PFSK-1 (cell line): ENCODE measurements around the gene RMDN3.

Experiments
- POLR2AphosphoS5 ChIP-seq: IDR thresholded peaks from 2 replicates; pipeline ENCODE4 v1.6.1; 2012; ENCODE audit warnings: low read depth, mild to moderate bottlenecking, control low read depth, low read length, moderate library complexity
- TAF1 ChIP-seq: IDR thresholded peaks from 2 replicates; pipeline ENCODE4 v1.6.1; 2012; ENCODE audit warnings: low read length, control low read depth, borderline replicate concordance; ENCODE audit not compliant: insufficient read depth

GRCh38 chr15:40716165-40716564 lies 38.9 kb downstream of the RMDN3 start:
- no peak for TF ChIP-seq POLR2AphosphoS5
- TF ChIP-seq TAF1, result no peak
